Mesenteric fat pad (tissue), 1 donor: ENCODE measurements around the gene CRYBB3. TPM values are rescaled to one million over a fixed set of nuclear protein-coding genes. Genes with fewer than 3 reads are reported as not detected.
"Not testable (repeated sequence)": the region's sequence is repeated elsewhere in the genome, so short reads cannot be mapped to it uniquely, and the experiment has no call there.

ENCODE experiments used
- DNase-seq: peaks from one replicate; pipeline ENCODE4 v3.0.0-alpha.2; 2020; ENCODE audit warnings: low spot score
- total RNA-seq: library from RNA; stranded (reverse); fragmentation: NEBNext Ultra II Directional; extraction: Animal tissue kit (Norgen Biotek cat#: 25700); gene quantifications from one replicate; pipeline ENCODE4 v1.2.1, GENCODE V29; 2021
- donor health status: DM: yes; HTN: yes; CAD: no.

The CRYBB3 gene
- total RNA-seq, 1 donor from 2014 or later = not detected

GRCh38 chr22:25174888-25175411 lies 24.7 kb upstream of the CRYBB3 start:
- no peak for DNase-seq

- no peak for DNase-seq
Observed at GRCh38 chr22:25176175-25176574, 23.5 kb upstream of the CRYBB3 start.

GRCh38 chr22:25176799-25177198 lies 22.9 kb upstream of the CRYBB3 start:
- DNase-seq = no peak

GRCh38 chr22:25177226-25177625 lies 22.4 kb upstream of the CRYBB3 start:
- no peak for DNase-seq

DNA sequence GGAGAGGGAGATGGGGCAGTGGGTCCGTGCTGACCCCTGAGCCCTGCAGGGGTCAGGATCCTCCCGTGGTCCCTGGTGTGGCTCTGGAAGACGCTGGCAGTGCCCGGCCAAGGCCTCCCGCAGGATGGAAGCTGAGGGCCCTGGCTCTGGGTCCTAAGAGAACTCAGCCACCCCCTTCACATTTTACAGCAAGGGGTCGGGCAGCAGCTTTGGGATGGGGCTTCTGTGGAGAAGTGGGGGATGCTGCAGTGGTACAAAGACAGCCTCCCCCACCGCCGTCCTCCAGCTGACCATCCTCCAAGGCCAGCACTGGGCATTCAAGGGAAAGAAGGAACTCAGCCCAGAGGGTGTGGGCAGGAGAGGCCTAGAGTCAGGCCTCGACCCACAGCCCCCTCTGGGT lies 21.8 kb upstream of the CRYBB3 start:
- no peak for DNase-seq

- DNase-seq = not testable (repeated sequence)
Observed at GRCh38 chr22:25178348-25178747, 21.3 kb upstream of the CRYBB3 start.

DNA sequence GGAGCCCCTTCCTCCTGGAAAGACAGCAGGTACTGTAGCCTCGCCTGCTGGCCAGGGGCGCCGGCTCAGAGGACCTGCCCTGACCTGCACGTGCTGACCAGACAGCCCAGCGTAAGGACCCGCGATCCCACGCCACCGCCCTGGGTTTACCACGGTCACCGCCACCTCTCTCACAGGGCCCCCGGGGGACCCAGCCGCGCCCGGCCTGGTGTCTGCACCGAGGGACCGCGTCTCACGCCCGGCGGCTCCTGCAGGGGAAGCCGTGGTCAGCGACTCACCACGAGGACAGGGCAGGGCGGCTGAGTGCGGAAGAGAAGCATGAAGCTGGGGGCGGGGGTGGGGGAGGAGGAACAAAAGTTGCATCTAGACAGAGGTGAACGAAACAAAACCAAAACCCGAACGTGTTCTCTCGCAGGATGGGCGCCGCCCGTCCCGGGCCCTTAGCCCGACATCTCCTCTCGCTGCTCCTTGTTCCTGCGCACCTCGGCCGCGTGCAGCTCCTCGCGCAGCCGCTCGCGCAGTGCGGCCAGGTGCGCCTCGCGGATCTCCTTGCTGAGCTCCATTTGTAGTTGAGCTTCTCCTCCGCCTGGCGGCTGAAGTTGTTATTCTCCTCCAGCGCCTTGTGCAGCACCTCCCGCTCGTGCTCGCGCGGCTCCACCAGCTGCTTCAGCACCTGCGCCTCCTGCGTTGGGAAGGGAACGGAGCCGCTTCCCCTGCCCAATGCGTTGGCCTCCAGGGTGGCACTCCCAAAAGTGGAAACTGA lies 20.6 kb upstream of the CRYBB3 start:
- not testable (repeated sequence) for DNase-seq

- no peak for DNase-seq
Observed at GRCh38 chr22:25182131-25183110, 17.2 kb upstream of the CRYBB3 start.

DNA sequence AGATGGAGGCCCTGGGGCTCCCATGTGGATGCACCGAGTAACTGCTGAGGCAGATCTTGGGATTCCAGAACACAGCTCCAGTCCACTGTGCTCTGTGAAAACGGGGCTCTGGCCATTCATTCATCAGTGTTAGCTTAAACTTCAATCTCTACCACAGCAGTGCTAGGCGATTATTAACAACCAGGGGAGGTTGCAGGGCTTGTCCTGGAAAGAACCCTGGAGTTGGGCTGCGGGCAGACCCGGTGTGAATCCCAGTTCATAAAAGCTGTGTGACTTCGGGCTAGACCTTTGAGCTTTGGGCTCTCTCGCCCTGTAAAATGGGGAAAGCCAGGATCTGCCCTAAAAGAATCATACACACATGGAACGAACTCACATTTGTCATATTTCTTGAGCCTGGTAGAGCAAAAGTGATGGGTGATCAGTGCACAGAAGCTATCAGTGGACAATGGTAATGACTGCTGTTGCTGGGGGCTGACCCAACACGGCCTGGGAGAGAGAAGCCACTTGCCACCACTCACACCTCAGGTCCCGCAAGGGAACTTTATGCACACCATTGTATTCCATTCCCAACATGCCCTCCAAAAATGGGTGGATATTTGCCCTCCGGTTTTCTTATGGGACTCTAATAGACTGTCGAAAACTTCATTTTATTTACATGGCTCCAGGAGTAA lies 15.6 kb upstream of the CRYBB3 start:
- no peak for DNase-seq

GRCh38 chr22:25186140-25186539 lies 13.5 kb upstream of the CRYBB3 start:
- no peak for DNase-seq

GRCh38 chr22:25187469-25187868 lies 12.2 kb upstream of the CRYBB3 start:
- DNase-seq = no peak

GRCh38 chr22:25192406-25192805 lies 7.3 kb upstream of the CRYBB3 start:
- DNase-seq = no peak

DNA sequence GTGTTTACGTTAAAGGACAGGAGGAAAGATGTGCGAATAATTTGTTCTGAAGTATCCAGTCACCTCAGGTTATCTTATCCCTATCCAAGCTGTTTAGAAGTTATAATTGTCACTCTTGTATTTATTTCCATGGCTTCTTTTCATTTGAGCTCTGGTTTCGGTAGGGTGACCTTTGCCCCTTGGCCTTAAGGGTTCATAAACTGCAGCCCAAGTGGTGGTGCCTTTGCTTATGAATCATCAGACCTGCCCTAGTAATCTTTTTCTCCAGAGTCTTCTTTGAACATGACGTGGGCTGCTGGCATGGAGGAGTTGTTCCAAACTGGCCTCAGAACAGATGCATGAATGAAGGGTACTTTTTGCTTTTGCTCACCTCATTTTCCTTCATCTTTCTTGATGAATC lies 6.5 kb upstream of the CRYBB3 start:
- no peak for DNase-seq

DNA sequence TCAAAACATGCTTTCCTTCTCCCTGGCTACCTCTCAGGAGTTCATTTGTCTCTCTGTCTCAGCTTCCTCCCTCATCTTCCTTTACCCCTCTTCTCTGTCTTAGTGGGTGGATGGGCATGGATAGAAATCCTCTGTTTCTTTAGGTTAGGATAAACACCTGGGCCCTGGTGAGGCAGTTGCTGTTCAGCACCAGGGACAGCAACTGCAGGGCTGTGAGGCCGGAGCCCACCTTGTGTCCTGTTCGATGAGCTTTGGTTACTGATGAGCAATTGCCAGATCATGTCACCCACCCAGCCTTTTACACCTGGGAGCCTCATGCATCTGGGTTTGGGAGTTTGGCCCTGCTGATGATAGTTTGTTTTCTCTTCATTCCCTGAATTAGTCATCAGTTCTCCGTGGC lies 6.1 kb upstream of the CRYBB3 start:
- no peak for DNase-seq

DNA sequence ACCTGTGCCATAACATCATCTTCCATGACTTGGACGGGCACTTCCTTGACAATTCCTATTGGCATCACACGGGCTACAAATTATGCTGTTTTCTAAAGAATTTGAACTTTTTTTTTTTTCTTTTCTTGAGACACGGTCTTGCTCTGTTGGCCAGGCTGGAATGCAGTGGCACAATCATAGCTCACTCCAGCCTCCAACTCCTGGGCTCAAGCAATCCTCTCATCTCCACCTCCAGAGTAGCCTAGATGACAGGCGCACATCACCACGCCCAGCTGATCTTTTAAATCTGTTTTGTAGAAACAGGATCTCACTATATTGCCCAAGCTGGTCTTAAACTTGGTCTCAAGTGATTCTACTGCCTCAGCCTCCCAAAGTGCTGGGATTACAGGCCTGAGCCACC lies 3.3 kb upstream of the CRYBB3 start:
- no peak for DNase-seq

GRCh38 chr22:25197340-25197739 lies 2.3 kb upstream of the CRYBB3 start:
- no peak for DNase-seq

GRCh38 chr22:25200967-25201366 lies 1.3 kb downstream of the CRYBB3 start:
- no peak for DNase-seq

DNA sequence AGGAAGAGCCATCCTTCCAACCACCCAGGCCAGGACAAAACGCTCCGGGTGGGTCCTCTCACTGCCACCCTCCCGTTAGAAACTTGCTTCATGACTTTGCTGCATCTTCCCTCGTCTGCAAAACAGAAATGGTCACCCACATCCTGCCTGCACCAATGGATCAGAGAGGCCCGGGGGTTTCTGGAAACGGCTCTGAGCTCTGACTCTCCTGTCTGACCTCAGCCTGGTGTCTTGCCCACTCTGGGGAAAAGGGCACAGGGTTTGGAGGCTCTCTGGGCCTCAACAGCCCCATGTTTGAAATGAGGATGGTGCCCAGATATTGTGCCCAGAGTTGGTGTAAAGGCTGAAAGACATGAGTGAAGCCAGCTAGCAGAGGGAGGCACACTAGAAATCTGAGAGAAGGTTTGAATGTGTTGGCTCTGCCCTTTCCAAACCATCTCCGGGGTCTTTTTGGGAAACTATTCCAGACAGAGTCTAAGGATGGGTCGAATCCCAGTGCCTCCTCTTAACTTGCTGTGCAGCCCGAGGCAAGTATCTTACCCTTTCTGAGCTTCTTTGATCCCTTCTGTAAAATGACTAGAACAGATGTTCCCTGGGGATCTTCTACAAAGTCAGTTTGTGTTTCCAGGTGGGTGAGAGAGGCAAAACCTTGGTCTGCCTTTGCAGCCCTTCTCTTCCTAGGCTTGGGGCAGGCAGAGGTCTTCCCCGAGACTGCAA lies 2.1 kb downstream of the CRYBB3 start:
- no peak for DNase-seq

DNA sequence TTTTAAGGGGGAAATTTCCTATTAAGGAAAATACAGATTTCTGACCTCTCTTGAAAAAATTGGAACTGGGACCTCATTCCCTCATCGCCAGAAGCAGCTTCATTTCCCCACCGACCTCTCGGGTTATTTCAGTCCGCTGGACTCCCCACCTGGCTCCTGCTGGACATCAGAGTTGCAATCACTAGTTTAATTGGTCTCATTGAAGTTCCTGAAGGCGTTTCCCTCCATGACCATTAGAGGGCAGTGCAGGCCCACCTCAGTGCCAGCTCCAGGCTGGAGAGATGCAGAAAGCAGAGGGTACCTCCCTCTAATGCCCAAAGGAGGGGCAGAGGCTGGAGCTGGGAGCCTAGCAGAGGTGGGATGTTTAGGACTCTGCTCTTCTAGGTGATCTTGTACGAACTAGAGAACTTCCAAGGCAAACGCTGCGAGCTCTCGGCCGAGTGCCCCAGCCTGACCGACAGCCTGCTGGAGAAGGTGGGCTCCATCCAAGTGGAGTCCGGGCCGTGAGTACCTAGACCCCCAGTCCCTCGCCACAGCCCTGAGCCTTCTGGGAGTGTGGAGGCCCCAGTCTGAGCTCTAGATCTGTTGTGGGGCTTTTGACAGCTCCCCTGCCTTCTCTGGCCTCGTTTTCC lies 2.7 kb downstream of the CRYBB3 start:
- no peak for DNase-seq

DNA sequence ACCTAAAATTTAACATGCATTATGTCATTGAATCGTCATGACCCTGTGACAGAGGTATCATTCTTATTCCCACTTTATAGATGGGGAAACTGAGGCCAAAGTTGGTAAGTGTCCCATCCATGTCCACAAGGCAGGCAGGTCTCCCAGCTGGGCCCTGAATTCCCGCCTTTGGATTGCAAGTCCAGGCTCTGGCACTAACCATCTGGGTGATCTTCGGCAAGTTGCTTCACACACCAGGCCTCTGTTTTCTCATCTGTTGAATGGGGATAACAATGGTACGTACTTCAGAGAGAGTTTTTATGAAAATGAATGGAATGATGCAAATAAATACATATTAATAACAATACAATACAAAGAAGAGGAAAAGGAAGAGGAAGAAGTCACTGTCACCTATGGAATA lies 3.4 kb downstream of the CRYBB3 start:
- no peak for DNase-seq
